ENCODE results near the gene MED13L.

DNA sequence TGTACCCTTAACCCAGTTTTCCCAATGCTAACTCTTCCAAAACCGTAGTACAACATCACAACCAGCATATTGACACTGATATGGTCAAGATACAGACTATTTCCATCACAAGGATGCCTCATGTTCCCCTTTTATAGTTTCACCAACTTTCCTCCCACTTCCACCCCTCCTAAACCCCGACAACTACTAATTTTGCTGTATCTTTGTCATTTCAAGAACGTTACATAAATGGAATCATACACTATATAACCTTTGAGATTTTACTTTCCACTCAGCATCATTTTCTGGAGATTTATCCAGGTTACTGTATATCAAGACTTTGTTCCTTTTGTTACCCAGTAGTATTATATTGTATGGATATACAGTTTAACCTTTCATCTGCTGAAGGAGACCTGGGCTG, 88.9 kb downstream of the MED13L start:
- TF ChIP-seq, protein P1, sequence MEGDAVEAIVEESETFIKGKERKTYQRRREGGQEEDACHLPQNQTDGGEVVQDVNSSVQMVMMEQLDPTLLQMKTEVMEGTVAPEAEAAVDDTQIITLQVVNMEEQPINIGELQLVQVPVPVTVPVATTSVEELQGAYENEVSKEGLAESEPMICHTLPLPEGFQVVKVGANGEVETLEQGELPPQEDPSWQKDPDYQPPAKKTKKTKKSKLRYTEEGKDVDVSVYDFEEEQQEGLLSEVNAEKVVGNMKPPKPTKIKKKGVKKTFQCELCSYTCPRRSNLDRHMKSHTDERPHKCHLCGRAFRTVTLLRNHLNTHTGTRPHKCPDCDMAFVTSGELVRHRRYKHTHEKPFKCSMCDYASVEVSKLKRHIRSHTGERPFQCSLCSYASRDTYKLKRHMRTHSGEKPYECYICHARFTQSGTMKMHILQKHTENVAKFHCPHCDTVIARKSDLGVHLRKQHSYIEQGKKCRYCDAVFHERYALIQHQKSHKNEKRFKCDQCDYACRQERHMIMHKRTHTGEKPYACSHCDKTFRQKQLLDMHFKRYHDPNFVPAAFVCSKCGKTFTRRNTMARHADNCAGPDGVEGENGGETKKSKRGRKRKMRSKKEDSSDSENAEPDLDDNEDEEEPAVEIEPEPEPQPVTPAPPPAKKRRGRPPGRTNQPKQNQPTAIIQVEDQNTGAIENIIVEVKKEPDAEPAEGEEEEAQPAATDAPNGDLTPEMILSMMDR (IDR thresholded peaks at IDR 0.05), result no peak
- no peak for TF ChIP-seq POLR2A (IDR thresholded peaks at IDR 0.05)
